Astrocyte (in vitro differentiated cells and primary cell): ENCODE measurements around the gene MBD3L2B. TPM values are rescaled to one million over a fixed set of nuclear protein-coding genes. Genes with fewer than 3 reads are reported as not detected.
"Not testable (repeated sequence)": the region's sequence is repeated elsewhere in the genome, so short reads cannot be mapped to it uniquely, and the experiment has no call there.

Experiments
- DNase-seq: peaks from one replicate; pipeline ENCODE4 v3.0.0-alpha.2; 2010; ENCODE audit warnings: low read depth
- FAIRE-seq: peaks from 2 replicates; lab custom pipeline; 2011; peaks lifted over from hg19 to GRCh38; lab: Jason Lieb, UNC
- H2AFZ ChIP-seq: 2 replicates; pipeline ENCODE4 v1.6.0; 2012; ENCODE audit warnings: low read depth, low read length, inconsistent platforms
- H3K27ac ChIP-seq: 2 replicates; pipeline ENCODE4 v1.5.1; 2011; ENCODE audit warnings: low read depth, low read length, inconsistent platforms
- H3K27me3 ChIP-seq: 2 replicates; pipeline ENCODE4 v1.6.0; 2011; ENCODE audit warnings: low read length, inconsistent platforms; ENCODE audit not compliant: insufficient read depth
- H3K36me3 ChIP-seq: 2 replicates; pipeline ENCODE4 v1.5.1; 2011; ENCODE audit warnings: low read length, inconsistent platforms; ENCODE audit not compliant: insufficient read depth
- H3K4me1 ChIP-seq: 2 replicates; pipeline ENCODE4 v1.5.1; 2011; ENCODE audit warnings: low read length, inconsistent platforms; ENCODE audit not compliant: insufficient read depth
- H3K4me2 ChIP-seq: 2 replicates; pipeline ENCODE4 v1.6.0; 2012; ENCODE audit warnings: low read length, inconsistent platforms
- H3K4me3 ChIP-seq: 2 replicates; pipeline ENCODE4 v1.5.1; 2011; ENCODE audit warnings: low read depth, mild to moderate bottlenecking, low read length, inconsistent platforms; ENCODE audit not compliant: insufficient read depth
- H3K79me2 ChIP-seq: 2 replicates; pipeline ENCODE4 v1.6.0; 2012; ENCODE audit warnings: mild to moderate bottlenecking, low read length, inconsistent platforms; ENCODE audit not compliant: insufficient read depth
- H3K9ac ChIP-seq: 2 replicates; pipeline ENCODE4 v1.6.0; 2012; ENCODE audit warnings: mild to moderate bottlenecking, low read length, inconsistent platforms
- H3K9me3 ChIP-seq: 2 replicates; pipeline ENCODE4 v1.5.1; 2012; ENCODE audit warnings: low read depth, mild to moderate bottlenecking, low read length, inconsistent platforms; ENCODE audit not compliant: insufficient read depth
- H4K20me1 ChIP-seq: 2 replicates; pipeline ENCODE4 v1.6.0; 2012; ENCODE audit warnings: low read length, inconsistent platforms; ENCODE audit not compliant: insufficient read depth
- H3K27ac Mint-ChIP-seq: one replicate; pipeline ENCODE4 v1.8.0; 2021; ENCODE audit warnings: mild to moderate bottlenecking, mixed read lengths; ENCODE audit not compliant: unreplicated experiment
- H3K27me3 Mint-ChIP-seq: one replicate; pipeline ENCODE4 v1.8.0; 2021; ENCODE audit warnings: low read depth, mixed read lengths; ENCODE audit not compliant: unreplicated experiment
- H3K36me3 Mint-ChIP-seq: one replicate; pipeline ENCODE4 v1.8.0; 2021; ENCODE audit warnings: low read depth, mixed read lengths; ENCODE audit not compliant: unreplicated experiment
- H3K4me1 Mint-ChIP-seq: one replicate; pipeline ENCODE4 v1.8.0; 2021; ENCODE audit warnings: low read depth, mixed read lengths; ENCODE audit not compliant: unreplicated experiment
- H3K4me3 Mint-ChIP-seq: one replicate; pipeline ENCODE4 v1.8.0; 2021; ENCODE audit warnings: mild to moderate bottlenecking, moderate library complexity, mixed read lengths; ENCODE audit not compliant: unreplicated experiment
- H3K9me3 Mint-ChIP-seq: one replicate; pipeline ENCODE4 v1.8.0; 2021; ENCODE audit warnings: mild to moderate bottlenecking, mixed read lengths; ENCODE audit not compliant: unreplicated experiment
- EZH2 ChIP-seq: IDR thresholded peaks from 2 replicates; pipeline ENCODE4 v1.6.1; 2012; ENCODE audit warnings: mild to moderate bottlenecking, low read length, inconsistent platforms; ENCODE audit not compliant: insufficient read depth
- total RNA-seq: library from RNA; stranded (reverse); gene quantifications from 2 replicates; pipeline ENCODE4 v1.2.1, GENCODE V29; 2021
- TF ChIP-seq, protein P1 (sequence below): IDR thresholded peaks from 2 replicates; pipeline ENCODE4 v1.5.1; 2011; ENCODE audit warnings: low read depth, mild to moderate bottlenecking, inconsistent platforms, low read length, moderate library complexity; ENCODE audit not compliant: insufficient read depth

MBD3L2B gene
- total RNA-seq, 1 donor from 2014 or later: not detected

- H3K9me3 ChIP-seq, H3K4me3 ChIP-seq, H3K27ac Mint-ChIP-seq, H3K9me3 Mint-ChIP-seq, H3K4me1 ChIP-seq, FAIRE-seq, H3K9ac ChIP-seq, H3K27me3 Mint-ChIP-seq, H2AFZ ChIP-seq, H3K36me3 ChIP-seq, H3K4me2 ChIP-seq, H3K4me3 Mint-ChIP-seq, H3K4me1 Mint-ChIP-seq, H3K27me3 ChIP-seq, H4K20me1 ChIP-seq, H3K79me2 ChIP-seq, H3K27ac ChIP-seq, DNase-seq, H3K36me3 Mint-ChIP-seq: not testable (repeated sequence)
Measured at GRCh38 chr19:7040079-7040478, 18.8 kb upstream of the MBD3L2B start, which contains the start of gene MBD3L4. Gene MBD3L4, minus strand, starts transcription at chr19:7040179. Its CDS starts 35 bp downstream, at chr19:7040144.

- not testable (repeated sequence) for H3K4me2 ChIP-seq, FAIRE-seq
Measured at GRCh38 chr19:7030278-7030677, 9.0 kb upstream of the MBD3L2B start, which contains the start of gene MBD3L5. Gene MBD3L5, plus strand, starts transcription at chr19:7030578. Its CDS starts 34 bp downstream, at chr19:7030612.

GRCh38 chr19:7028790-7029189 lies 7.6 kb upstream of the MBD3L2B start:
- not testable (repeated sequence) for H3K4me1 Mint-ChIP-seq, H3K79me2 ChIP-seq, DNase-seq, H3K9me3 ChIP-seq, H3K36me3 Mint-ChIP-seq, H4K20me1 ChIP-seq, FAIRE-seq, H3K4me3 ChIP-seq, H3K27me3 ChIP-seq, H2AFZ ChIP-seq, H3K9me3 Mint-ChIP-seq, H3K27ac ChIP-seq, H3K4me2 ChIP-seq, H3K27ac Mint-ChIP-seq, H3K36me3 ChIP-seq, H3K9ac ChIP-seq, H3K27me3 Mint-ChIP-seq, H3K4me3 Mint-ChIP-seq, H3K4me1 ChIP-seq

More at GRCh38 chr19:7030278-7030677, 9.0 kb upstream of the MBD3L2B start, which contains the start of gene MBD3L5:
- not testable (repeated sequence) for DNase-seq, H3K36me3 Mint-ChIP-seq, H2AFZ ChIP-seq, H3K9me3 ChIP-seq, H3K27ac Mint-ChIP-seq, H3K4me3 ChIP-seq, H3K27ac ChIP-seq, H3K36me3 ChIP-seq, H3K4me3 Mint-ChIP-seq, H3K27me3 Mint-ChIP-seq, H4K20me1 ChIP-seq, H3K4me1 ChIP-seq, H3K79me2 ChIP-seq, H3K27me3 ChIP-seq, H3K4me1 Mint-ChIP-seq, H3K9ac ChIP-seq, H3K9me3 Mint-ChIP-seq

- Histone ChIP-seq H3K79me2 (no peaks in the 10 kb centered on the region), H3K27me3 (no peaks in the 10 kb centered on the region), H4K20me1 (no peaks in the 10 kb centered on the region), H3K9me3 (no peaks in the 10 kb centered on the region), H3K4me3 (no peak overlapping the region), H3K4me1 (no peaks in the 10 kb centered on the region), H3K36me3 (no peaks in the 10 kb centered on the region), H3K4me2 (no peak overlapping the region), H3K27ac (no peak overlapping the region), H3K9ac (no peak overlapping the region), H2AFZ (no peak overlapping the region)
- DNase-seq: no peak
- Mint-ChIP-seq H3K36me3 (no peaks in the 10 kb centered on the region), H3K27me3 (no peaks in the 10 kb centered on the region), H3K4me3 (no peak overlapping the region), H3K9me3 (peaks cover 2% of the 10 kb centered on the region), H3K4me1 (no peaks in the 10 kb centered on the region), H3K27ac (no peak overlapping the region)
- no peak for TF ChIP-seq EZH2
- TF ChIP-seq, protein P1, sequence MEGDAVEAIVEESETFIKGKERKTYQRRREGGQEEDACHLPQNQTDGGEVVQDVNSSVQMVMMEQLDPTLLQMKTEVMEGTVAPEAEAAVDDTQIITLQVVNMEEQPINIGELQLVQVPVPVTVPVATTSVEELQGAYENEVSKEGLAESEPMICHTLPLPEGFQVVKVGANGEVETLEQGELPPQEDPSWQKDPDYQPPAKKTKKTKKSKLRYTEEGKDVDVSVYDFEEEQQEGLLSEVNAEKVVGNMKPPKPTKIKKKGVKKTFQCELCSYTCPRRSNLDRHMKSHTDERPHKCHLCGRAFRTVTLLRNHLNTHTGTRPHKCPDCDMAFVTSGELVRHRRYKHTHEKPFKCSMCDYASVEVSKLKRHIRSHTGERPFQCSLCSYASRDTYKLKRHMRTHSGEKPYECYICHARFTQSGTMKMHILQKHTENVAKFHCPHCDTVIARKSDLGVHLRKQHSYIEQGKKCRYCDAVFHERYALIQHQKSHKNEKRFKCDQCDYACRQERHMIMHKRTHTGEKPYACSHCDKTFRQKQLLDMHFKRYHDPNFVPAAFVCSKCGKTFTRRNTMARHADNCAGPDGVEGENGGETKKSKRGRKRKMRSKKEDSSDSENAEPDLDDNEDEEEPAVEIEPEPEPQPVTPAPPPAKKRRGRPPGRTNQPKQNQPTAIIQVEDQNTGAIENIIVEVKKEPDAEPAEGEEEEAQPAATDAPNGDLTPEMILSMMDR: no peak
- FAIRE-seq: no peak
Measured at GRCh38 chr19:7018828-7019227, 2.4 kb downstream of the MBD3L2B start.
